Fibroblast of skin of back (primary cell): ENCODE data around the gene RAVER2. TPM values are rescaled to one million over a fixed set of nuclear protein-coding genes. Genes with fewer than 3 reads are reported as not detected.
"Not testable (repeated sequence)": the region's sequence is repeated elsewhere in the genome, so short reads cannot be mapped to it uniquely, and the experiment has no call there.

Source experiments
- DNase-seq: peaks from one replicate; pipeline ENCODE4 v3.0.0-alpha.2; 2013
- polyA plus RNA-seq, 2 experiments: library from polyadenylated mRNA; unstranded; fragments of 120-200 nt; gene quantifications; one replicate each; pipeline ENCODE4 v1.2.1, GENCODE V29; 2013; ENCODE audit not compliant: insufficient read length in 2 of 2

RAVER2 gene, protein sequence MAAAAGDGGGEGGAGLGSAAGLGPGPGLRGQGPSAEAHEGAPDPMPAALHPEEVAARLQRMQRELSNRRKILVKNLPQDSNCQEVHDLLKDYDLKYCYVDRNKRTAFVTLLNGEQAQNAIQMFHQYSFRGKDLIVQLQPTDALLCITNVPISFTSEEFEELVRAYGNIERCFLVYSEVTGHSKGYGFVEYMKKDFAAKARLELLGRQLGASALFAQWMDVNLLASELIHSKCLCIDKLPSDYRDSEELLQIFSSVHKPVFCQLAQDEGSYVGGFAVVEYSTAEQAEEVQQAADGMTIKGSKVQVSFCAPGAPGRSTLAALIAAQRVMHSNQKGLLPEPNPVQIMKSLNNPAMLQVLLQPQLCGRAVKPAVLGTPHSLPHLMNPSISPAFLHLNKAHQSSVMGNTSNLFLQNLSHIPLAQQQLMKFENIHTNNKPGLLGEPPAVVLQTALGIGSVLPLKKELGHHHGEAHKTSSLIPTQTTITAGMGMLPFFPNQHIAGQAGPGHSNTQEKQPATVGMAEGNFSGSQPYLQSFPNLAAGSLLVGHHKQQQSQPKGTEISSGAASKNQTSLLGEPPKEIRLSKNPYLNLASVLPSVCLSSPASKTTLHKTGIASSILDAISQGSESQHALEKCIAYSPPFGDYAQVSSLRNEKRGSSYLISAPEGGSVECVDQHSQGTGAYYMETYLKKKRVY
- 10.2 TPM for polyA plus RNA-seq (2013, experiment 1 of 2; ENCODE audit: insufficient read length)
- polyA plus RNA-seq (2013, experiment 2 of 2; ENCODE audit: insufficient read length) = 18.1 TPM

DNA sequence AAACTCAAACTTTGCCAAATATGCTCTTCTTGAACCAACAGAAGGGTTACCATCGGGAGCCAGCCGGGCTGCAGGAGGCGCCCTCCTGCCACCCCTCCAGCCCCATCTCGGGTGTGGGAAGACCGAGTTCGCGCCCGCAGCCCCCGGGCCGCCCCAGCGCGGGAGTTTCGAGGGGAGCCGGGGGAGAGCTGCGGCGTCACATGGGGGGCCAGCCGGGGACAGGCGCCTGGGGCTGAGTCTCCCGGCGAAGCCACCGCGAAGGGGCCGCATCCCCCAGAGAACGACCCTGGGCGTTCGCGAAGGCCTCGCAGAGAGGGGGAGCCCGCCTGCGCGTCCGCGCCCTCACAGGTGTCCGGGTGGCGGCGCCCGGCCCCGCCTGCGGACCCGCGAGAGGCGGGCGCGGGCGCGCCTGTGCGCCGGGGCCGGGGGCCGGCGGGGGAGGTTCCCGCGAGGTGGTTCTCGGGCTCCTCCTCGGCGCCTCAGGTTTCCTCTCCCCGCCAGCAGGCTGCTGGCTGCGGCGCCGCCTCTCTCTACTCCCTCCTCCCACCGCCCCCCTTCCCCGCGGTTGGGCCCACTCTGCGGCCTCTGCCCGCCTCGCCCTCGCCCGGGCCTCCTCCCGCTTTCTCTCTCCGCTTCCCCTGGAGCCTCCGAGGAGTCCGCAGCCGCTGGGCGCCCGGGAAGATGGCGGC, at the start of gene RAVER2:
Gene RAVER2 (plus strand): TSS at position 584 of the 689 bp plus-strand sequence. CDS start 98 bp downstream, at position 682.
- DNase-seq = peak; percentile 77

GRCh38 chr1:64696879-64697278, 48.0 kb upstream of the RAVER2 start:
- no peak for DNase-seq

DNA sequence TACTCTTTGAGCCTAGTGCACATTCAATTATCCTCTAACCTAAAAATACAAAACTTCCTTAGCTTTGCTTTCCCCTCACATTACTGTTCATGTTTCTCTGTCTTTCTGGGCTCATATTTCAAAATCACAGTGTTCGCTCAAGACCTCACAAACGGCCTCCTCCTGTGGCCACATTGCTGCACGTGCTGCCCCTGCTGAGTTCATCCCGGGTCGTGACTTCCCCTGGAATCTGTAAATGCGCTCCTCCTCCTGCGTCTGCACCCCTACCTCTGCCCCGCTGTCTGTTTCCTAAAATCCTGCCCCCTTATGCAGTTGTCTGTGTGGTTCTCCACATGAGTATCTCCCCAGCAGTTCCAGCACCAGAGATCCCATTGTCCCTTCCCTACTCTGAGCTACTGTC, 45.5 kb upstream of the RAVER2 start:
- no peak for DNase-seq

- DNase-seq = no peak
Measured at GRCh38 chr1:64701071-64701470, 43.8 kb upstream of the RAVER2 start.

DNA sequence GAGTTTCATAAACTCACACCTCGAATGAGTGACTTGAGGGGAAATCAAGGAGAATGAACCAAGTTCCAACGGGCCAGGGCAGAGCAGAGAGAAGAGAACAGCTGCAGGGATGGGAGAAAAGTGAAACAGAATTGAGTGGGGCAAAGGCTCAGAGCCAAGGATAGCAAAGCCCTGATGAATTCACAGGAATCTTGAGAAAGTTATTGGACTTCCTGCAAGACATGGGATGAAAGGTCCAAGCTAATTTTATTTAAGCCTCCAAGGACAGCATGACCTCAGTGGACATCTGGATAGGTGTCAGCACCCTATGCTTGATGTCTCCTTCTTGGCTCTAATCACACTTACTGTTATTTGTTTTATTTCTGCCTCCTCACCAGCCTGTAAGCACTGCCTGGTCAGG, 43.0 kb upstream of the RAVER2 start:
- DNase-seq = peak; percentile 38

- not testable (repeated sequence) for DNase-seq
Measured at GRCh38 chr1:64702670-64703069, 42.2 kb upstream of the RAVER2 start.

- no peak for DNase-seq
Measured at GRCh38 chr1:64703600-64703999, 41.3 kb upstream of the RAVER2 start.

DNA sequence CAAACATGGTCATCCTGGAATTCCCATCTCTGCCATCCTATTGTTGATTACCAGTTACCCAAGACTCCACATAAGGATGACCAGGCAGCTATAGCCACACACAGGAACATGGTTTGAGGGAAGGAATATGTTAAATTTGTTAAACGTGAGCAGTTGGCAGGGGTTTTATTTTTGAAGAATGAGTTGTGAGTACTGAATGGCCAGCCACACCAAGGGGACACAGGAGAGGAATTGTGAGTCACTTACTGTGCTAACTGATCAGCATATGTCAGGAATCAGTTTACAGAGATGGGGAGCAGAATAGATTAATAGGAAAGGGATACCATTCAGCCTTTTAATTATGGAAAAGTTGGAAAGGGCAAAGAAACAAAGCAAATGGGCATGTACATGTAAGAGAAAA, 39.3 kb upstream of the RAVER2 start:
- DNase-seq = no peak

- no peak for DNase-seq
Measured at GRCh38 chr1:64711266-64711665, 33.6 kb upstream of the RAVER2 start.

DNA sequence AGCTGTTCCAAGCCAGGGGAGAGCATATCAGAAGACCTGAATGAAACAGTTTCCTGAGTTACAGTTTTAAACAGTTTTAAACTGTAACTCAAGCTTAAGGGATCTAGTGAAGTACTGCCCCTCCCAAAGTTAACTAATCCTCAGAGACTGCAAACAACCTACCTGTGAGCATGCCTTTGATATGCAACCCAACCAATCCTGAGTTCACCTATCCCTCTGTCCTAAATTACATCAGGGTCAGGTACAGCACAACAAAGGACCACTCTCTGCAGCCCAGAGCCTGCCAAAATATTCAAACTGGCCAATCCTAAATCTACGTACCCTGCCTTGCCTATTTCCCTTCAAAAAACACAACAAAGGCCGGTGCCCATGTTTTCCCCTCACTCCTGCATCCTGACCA, 32.8 kb upstream of the RAVER2 start:
- no peak for DNase-seq

- DNase-seq = no peak
Measured at GRCh38 chr1:64715186-64715585, 29.7 kb upstream of the RAVER2 start.

- DNase-seq = no peak
Measured at GRCh38 chr1:64721135-64721534, 23.7 kb upstream of the RAVER2 start.

DNA sequence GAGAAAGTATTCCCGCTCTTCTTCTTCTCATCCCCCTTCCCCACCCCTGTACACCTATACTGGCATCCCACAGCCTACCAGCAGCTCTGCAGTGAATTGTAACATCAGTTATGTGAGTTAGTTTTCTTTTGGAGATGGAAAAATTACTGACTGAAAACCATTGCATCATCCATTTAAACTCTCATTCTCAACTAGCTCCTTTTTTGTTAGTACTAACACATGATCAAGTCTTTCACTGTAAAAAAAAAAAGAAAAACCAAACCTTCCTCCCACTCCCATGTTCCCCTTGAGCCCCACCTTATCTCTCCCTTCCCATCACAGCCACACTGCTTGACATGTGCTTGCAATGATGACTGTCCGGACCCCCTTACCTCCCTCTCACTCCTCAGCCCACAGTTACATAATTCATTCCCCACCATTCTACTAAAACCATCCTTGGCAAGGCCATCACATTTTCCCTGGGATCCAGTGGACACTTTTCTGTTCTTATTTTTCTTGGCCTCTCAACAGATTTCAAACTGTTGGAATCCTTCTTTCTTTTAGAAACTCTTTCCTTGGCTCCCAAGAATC, 23.2 kb upstream of the RAVER2 start:
- no peak for DNase-seq

DNA sequence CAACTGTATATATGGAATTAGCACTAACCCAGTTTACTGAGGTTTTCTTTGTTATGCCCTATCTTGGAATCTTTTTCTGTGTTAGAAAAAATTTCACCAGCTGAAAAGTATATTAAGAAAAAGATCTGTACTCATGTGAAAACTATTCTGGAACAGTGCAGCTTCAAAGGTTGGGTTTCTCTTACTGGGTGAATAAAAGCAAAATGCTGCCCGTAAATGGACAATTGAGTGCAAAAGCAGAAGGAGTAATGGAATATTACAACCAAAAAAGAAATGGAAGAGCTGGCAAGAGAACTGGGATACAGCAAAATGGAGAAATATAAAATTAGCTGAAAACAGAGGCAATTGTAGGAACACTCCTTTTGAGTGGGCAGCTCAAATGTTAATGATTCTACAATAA, 17.0 kb upstream of the RAVER2 start:
- no peak for DNase-seq

- DNase-seq = peak; percentile 92
Measured at GRCh38 chr1:64733581-64734286, 11.1 kb upstream of the RAVER2 start.

- no peak for DNase-seq
Measured at GRCh38 chr1:64734287-64734652, 10.6 kb upstream of the RAVER2 start.

- not testable (repeated sequence) for DNase-seq
Measured at GRCh38 chr1:64740687-64741086, 4.2 kb upstream of the RAVER2 start.

DNA sequence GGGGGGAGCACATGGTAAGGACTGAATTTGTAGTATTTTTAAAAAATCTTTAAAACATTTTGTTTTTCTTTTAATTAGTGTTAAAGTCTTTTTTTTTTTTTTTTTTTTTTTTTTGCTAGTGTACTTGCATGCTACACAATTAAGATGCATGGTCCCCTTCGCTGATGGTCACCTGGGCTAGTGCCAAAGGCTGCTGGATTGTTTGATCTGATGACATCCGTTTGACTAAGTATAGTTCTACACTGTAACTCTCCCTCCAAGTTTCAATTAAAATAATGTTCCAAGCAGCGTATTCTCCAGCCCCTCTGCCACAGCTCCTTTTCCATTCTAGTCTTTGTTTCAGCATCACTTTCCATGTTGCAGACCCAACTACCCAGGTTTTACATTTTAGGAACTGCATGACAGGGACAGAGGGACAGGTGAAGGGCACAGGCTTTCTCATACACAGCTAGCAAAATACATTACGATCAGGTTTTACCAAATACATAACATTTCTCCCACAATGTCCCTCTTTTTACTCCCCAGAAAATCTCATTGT, 852 bp upstream of the RAVER2 start:
- DNase-seq = no peak

- peak; percentile 31 for DNase-seq
Measured at GRCh38 chr1:64745181-64745985, 508 bp downstream of the RAVER2 start.

DNA sequence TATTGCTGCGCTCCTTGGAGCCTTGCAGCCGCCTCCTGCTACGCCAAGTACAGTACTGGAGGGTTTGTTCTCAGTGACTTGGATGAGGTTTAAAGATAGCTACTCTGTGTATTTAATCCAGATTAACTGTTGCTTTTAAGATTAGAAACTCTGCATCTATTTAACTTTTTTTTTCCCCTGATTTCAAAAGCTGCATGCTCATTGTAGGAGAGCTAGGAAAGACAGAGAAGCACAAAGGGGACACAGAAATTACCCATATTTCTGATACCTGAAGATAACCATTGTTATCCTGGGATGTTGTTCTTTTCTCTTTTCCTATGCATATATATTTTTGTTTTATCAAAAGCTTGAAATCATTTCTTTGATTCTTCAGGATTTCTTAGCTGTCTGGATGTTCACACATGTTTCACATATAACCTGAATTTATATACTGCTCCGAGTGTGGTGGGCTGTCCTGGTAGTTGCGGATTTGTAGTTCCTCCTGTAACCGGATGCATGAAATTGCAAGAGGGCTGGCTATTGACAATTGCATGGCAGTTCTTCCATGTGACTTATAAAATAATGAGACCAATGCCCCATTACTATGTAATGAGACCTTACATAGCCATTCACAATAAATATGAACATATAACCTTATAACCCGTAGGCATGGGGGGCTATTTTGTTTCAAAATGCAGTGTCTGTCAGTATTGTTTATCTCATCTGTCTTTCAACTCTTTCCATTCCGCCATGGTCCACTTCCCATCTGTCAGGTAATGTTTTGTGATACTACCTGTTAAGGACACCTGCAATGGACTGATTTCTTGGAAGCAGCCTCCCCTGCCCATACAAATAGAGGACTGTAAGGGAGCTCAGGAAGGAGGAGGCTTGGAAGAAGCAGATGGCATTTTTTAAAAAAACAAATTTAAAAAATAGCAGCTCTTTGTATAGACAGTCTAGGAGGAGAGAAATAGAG, 1.4 kb downstream of the RAVER2 start:
- no peak for DNase-seq
